Spleen (tissue), 7 donors: ENCODE results near the gene FYB1.

Experiments used
- CTCF ChIP-seq, 11 experiments: fragments of 200-600 bp in 7 of 11; fragments of 450-650 bp in 4 of 11; sonication (generic) in 4 of 11; IDR thresholded peaks in 8 of 11; conservative IDR thresholded peaks in 3 of 11; 1 replicate in 7 of 11; 2 replicates in 4 of 11; pipeline versions ENCODE4 v1.4.0 to v1.8.0; 2016 to 2021; ENCODE audit warnings: antibody characterized with exemption in 11 of 11, inconsistent platforms in 4 of 11, mild to moderate bottlenecking in 1 of 11
- POLR2A ChIP-seq, 3 donors: fragments of 450-650 bp; IDR thresholded peaks; one replicate each; pipeline ENCODE4 v1.5.1; 2017; ENCODE audit warnings: antibody characterized with exemption in 3 of 3, mild to moderate bottlenecking in 1 of 3
- donor health status: DM: no; HTN: no; CAD: no; lungs with moderate emphysema.
- donor health status: DM: no; HTN: no; CAD: no.
- donor health status: DM: no; HTN: no; CAD: no.

- TF ChIP-seq CTCF (IDR thresholded peaks at IDR 0.05 in 8 of 11, conservative IDR thresholded peaks at IDR 0.05 in 3 of 11): no peak
- TF ChIP-seq POLR2A (IDR thresholded peaks at IDR 0.05): no peak
Observed at GRCh38 chr5:39231705-39232525, 12.6 kb upstream of the FYB1 start.
